Cardiac muscle cell (in vitro differentiated cells and primary cell): Measurements from ENCODE around the gene SRSF3. TPM values are rescaled to one million over a fixed set of nuclear protein-coding genes. Genes with fewer than 3 reads are reported as not detected.
"Not testable (repeated sequence)": the region's sequence is repeated elsewhere in the genome, so short reads cannot be mapped to it uniquely, and the experiment has no call there.

ENCODE experiments used
- DNase-seq, 2 donors: peaks; one replicate each; pipeline versions ENCODE4 v3.0.0 to v3.0.0-alpha.2; 2010 to 2017; ENCODE audit warnings: low read depth in 1 of 2, low spot score in 1 of 2
- H3K27ac ChIP-seq: fragments of 200-600 bp; sonication (generic); 2 replicates; pipeline ENCODE4 v1.5.1; 2016
- H3K27me3 ChIP-seq: fragments of 200-600 bp; sonication (generic); 2 replicates; pipeline ENCODE4 v1.6.0; 2016; ENCODE audit warnings: control low read depth
- H3K36me3 ChIP-seq: fragments of 200-600 bp; sonication (generic); 2 replicates; pipeline ENCODE4 v1.5.1; 2016; ENCODE audit warnings: control low read depth
- H3K4me1 ChIP-seq: fragments of 200-600 bp; sonication (generic); 2 replicates; pipeline ENCODE4 v1.8.1; 2017; ENCODE audit warnings: low read depth, mild to moderate bottlenecking, mixed run types
- H3K4me3 ChIP-seq: fragments of 200-600 bp; sonication (generic); 2 replicates; pipeline ENCODE4 v1.5.1; 2016; ENCODE audit warnings: mild to moderate bottlenecking
- H3K9me3 ChIP-seq: fragments of 200-600 bp; sonication (generic); 2 replicates; pipeline ENCODE4 v1.5.1; 2017; ENCODE audit warnings: low read depth, mild to moderate bottlenecking, control low read depth
- polyA plus RNA-seq: library from polyadenylated mRNA; unstranded; fragments of >200 nt; fragmentation: Nextera tagmentation; extraction: Ambion mirVana; gene quantifications from 2 replicates; pipeline ENCODE4 v1.2.1, GENCODE V29; 2016
- total RNA-seq: library from RNA; depleted of rRNA; stranded (reverse); fragments of >200 nt; gene quantifications from 2 replicates; pipeline ENCODE4 v1.2.3, GENCODE V29; 2016
- TF ChIP-seq, protein P1 (sequence below): IDR thresholded peaks from 2 replicates; pipeline ENCODE4 v1.5.1; 2012; ENCODE audit warnings: low read depth, mild to moderate bottlenecking, low read length

Gene SRSF3
- total and polyA plus RNA-seq, 2 experiments from 2014 or later: 122 to 184 TPM

DNA sequence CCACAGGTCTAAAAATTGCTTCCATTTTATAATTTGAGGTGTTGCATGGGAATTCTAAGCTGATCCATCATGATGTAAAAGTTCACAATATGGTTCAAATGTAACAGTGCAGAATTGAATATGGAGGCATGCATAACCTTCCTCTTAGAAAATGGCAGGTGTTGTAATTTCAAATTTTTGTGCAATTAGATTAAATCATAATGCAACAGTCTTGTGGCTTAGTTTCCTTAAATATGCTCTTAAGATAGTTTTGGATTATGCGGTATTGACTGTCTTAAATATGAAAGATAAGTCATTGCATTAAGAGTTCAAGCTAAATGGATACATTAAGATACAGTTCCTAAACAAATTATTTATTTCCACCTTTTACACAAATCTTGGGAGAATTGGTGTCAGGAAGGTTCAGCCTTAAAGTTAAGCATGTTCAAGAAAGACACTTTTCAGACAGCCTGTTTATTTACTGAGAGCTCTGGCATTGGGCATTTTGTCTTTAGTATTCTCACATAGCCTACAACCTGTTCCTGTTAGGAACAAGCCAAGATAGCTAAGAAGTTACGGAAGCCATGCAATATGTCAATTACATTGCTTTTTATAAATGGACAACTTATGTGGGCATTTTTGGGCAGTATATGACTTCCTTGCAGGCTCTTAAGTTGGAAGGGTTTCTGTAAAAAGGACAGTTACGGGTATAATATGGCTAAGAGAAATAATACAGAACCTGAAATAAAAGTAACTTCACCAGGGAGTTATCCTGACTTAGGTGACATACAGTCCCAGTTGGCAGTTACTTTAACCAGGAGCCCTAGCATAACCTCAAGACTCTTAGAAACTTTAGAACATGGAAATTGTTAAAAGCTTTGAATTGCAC is 9.3 kb downstream of the SRSF3 start:
- Histone ChIP-seq H3K27ac (peak overlapping the region; percentile 4), H3K27me3 (no peaks in the 10 kb centered on the region), H3K9me3 (no peaks in the 10 kb centered on the region), H3K4me1 (peaks cover 30% of the 10 kb centered on the region), H3K4me3 (no peak overlapping the region), H3K36me3 (peaks cover 88% of the 10 kb centered on the region)
- TF ChIP-seq, protein P1, sequence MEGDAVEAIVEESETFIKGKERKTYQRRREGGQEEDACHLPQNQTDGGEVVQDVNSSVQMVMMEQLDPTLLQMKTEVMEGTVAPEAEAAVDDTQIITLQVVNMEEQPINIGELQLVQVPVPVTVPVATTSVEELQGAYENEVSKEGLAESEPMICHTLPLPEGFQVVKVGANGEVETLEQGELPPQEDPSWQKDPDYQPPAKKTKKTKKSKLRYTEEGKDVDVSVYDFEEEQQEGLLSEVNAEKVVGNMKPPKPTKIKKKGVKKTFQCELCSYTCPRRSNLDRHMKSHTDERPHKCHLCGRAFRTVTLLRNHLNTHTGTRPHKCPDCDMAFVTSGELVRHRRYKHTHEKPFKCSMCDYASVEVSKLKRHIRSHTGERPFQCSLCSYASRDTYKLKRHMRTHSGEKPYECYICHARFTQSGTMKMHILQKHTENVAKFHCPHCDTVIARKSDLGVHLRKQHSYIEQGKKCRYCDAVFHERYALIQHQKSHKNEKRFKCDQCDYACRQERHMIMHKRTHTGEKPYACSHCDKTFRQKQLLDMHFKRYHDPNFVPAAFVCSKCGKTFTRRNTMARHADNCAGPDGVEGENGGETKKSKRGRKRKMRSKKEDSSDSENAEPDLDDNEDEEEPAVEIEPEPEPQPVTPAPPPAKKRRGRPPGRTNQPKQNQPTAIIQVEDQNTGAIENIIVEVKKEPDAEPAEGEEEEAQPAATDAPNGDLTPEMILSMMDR: no peak
- DNase-seq: no peak

DNA sequence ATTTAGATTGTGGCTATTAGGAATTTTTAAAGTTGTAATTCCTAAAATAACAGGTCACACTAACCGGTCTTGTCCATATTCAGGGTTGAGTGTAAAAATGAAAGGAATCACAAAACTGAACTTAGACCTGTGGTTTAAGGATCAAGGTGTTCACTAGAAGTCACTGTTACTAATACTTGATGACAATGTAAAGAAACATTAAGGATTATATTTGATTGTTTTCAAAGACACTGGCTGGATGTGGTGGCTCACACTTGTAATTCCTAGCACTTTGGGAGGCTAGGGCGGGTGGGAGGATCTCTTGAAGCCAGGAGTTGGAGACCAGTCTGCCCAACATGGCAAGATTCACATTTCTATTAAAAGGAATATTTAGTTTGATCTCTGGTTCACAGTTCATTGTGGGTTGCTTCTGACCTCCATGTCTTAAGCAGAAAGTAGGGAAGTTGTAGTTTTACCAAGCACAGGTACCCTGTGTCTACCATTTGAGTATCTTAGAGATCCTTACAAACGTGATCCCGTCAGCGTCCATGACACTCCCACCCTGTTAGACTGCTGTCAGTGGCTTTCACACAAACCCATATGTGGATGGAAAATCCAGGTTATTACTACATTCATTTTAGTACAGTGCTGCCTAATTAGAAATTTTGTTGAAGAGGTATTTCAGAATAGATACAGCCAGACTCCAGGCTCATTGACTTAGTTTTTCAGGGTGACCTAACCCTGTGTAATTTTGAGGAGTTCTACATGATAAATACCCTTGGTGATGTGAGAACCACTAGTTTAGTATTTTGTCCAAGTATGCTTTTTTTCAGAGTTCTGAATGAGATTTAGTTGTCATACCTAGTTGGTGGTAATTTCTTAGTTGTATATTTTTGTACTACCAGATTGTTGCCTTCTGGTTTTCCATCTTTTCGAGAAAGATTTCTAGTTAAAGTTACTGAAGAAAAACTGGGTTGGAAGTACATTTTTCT is 10.2 kb downstream of the SRSF3 start:
- Histone ChIP-seq H3K36me3 (peaks cover 79% of the 10 kb centered on the region), H3K9me3 (no peaks in the 10 kb centered on the region), H3K4me1 (peaks cover 30% of the 10 kb centered on the region), H3K4me3 (no peak overlapping the region), H3K27me3 (no peaks in the 10 kb centered on the region), H3K27ac (peak overlapping the region; percentile 1)
- DNase-seq: no peak
- TF ChIP-seq, protein P1: no peak

DNA sequence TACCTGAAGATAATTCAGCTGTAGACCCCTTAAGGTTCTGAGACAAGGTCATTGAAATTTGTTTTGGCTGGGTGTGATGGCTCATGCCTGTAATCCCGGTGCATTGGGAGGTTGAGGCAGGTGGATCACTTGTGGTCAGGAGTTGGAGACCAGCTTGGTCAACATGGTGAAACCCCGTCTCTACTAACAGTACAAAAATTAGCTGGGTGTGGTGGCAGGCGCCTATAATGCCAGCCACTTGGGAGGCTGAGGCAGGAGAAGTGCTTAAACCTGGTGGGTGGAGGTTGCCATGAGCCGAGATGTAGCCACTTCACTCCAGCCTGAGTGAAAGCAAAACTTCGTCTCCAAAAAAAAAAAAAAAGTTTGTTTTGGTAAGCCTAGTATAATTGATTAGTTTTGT is 11.0 kb downstream of the SRSF3 start:
- Histone ChIP-seq H3K4me1 (peaks cover 32% of the 10 kb centered on the region), H3K36me3 (peaks cover 72% of the 10 kb centered on the region), H3K27me3 (no peaks in the 10 kb centered on the region), H3K27ac (no peak overlapping the region), H3K4me3 (no peak overlapping the region), H3K9me3 (no peaks in the 10 kb centered on the region)
- DNase-seq: no peak
- TF ChIP-seq, protein P1: no peak

DNA sequence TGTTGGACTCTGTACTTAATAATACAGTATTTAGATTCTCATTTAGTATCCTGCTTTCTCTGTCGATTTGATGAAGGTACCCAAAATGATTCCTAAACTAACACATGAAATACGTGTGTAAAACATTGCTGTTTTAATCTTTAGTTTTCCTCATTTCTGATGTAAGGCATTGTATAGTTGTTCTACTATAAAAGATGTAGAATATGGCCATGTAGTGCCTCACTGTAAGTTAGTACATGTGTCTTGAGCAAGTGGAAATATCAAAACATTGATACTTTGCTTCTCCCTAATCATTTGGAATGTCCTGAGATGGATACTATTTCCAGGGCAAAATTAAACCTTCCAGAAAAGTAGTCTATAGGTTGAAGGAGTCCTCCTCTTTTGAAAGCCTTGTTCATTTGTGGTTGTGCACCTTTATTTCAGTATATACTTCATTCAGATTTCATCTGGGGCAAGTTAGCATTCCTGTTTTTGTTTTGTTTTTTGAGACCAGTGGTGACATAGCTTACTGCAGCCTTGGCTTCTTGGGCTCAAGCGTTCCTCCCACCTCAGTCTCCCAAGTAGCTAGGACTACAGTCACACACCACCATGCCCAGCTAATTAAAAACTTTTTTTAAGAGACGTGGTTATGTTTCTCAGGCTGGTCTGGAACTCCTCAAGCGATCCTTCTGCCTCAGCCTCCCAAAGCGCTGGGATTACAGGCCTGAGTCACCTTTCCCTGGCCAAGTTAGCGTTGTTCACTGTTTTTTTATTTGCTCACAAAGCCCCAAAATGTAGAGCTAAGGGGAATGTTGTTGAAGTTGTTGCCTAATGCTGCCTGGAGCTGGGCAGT is 11.6 kb downstream of the SRSF3 start:
- TF ChIP-seq, protein P1: peak; percentile 8
- H3K36me3 ChIP-seq: peaks cover 70% of the 10 kb centered on the region
- no peak overlapping the region for H3K4me3 ChIP-seq
- peak overlapping the region; percentile 38 for H3K27ac ChIP-seq
- H3K4me1 ChIP-seq: peaks cover 32% of the 10 kb centered on the region
- peak in 1 of 2 donors; percentile 54 for DNase-seq
- H3K27me3 ChIP-seq: no peaks in the 10 kb centered on the region
- H3K9me3 ChIP-seq: no peaks in the 10 kb centered on the region

DNA sequence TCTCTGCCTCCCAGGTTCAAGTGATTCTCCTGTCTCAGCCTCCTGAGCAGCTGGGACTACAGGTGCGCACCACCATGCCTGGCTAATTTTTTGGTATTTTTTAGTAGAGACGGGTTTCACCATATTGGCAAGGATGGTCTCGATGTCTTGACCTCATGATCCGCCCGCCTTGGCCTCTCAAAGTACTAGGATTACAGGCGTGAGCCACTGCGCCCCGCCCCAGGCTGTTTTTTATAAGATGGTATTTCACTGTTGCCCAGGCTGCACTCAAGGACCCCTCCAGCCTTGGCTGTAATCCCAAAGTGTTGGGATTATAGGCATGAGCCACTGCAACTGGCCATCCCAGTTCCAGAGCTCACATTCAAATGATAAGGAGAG is 13.1 kb downstream of the SRSF3 start:
- not testable (repeated sequence) for H3K4me3 ChIP-seq, H3K9me3 ChIP-seq, H3K27me3 ChIP-seq, DNase-seq
- H3K27ac ChIP-seq: peak overlapping the region; percentile 68
- H3K36me3 ChIP-seq: peaks cover 63% of the 10 kb centered on the region
- H3K4me1 ChIP-seq: peaks cover 28% of the 10 kb centered on the region
